Pancreas (tissue), 10 donors: Measurements from ENCODE around the gene OR6S1. TPM values are rescaled to one million over a fixed set of nuclear protein-coding genes. Genes with fewer than 3 reads are reported as not detected.
"Not testable (repeated sequence)": the region's sequence is repeated elsewhere in the genome, so short reads cannot be mapped to it uniquely, and the experiment has no call there.

Experiments used
- ATAC-seq, 4 donors: fragments of 200-7000 bp; cut with Tn5 transposase; one replicate each; pipeline versions ENCODE4 v1.8.0 to v1.9.1; 2020; ENCODE audit warnings: mild to moderate bottlenecking in 4 of 4, moderate library complexity in 4 of 4
- DNase-seq, 6 donors: peaks; one replicate each; pipeline ENCODE4 v3.0.0-alpha.2; 2020
- FAIRE-seq: peaks from 2 replicates; lab custom pipeline; 2012; peaks lifted over from hg19 to GRCh38; lab: Jason Lieb, UNC
- H3K27ac ChIP-seq, 4 donors: fragments of 200-600 bp; sonication (generic); 1 replicate in 3 of 4; 2 replicates in 1 of 4; pipeline versions ENCODE4 v1.5.0 to v1.8.0; 2020
- H3K27me3 ChIP-seq, 4 donors: fragments of 200-600 bp; one replicate each; pipeline ENCODE4 v1.8.0; 2021
- H3K36me3 ChIP-seq, 3 donors: fragments of 200-600 bp; sonication (generic) in 1 of 3; one replicate each; pipeline versions ENCODE4 v1.5.0 to v1.8.0; 2020 to 2021
- H3K4me1 ChIP-seq, 3 donors: fragments of 200-600 bp; one replicate each; pipeline ENCODE4 v1.8.0; 2021
- H3K4me3 ChIP-seq, 4 donors: fragments of 200-600 bp; sonication (generic) in 2 of 4; one replicate each; pipeline versions ENCODE4 v1.5.0 to v1.8.0; 2020 to 2021
- H3K9me3 ChIP-seq, 4 donors: fragments of 200-600 bp; one replicate each; pipeline ENCODE4 v1.8.0; 2021
- CTCF ChIP-seq, 4 donors: fragments of 200-600 bp; sonication (generic) in 3 of 4; IDR thresholded peaks; one replicate each; pipeline versions ENCODE4 v1.5.0 to v1.8.0; 2021; ENCODE audit warnings: antibody characterized with exemption in 4 of 4
- WGBS, 2 donors: extraction: QIAGEN DNeasy Blood & Tissue Kit; methylation state at CpG; one replicate each; pipeline ENCODE4 v1.1.7; 2013; 5-methylcytosine and 5-hydroxymethylcytosine counted together
- intact Hi-C, 3 donors: fragments of 100-400 bp; cut with DNase I; formaldehyde crosslinking; loops; one replicate each; pipeline versions ENCODE4 v1.11.1 to v1.14.2; 2022
- polyA plus RNA-seq, 2 donors: library from polyadenylated mRNA; stranded (reverse); fragments of 200-250 nt; gene quantifications; one replicate each; pipeline ENCODE4 v1.2.3, GENCODE V29; 2013
- total RNA-seq, 6 donors: library from RNA; stranded (reverse); fragmentation: NEBNext Ultra II Directional in 4 of 6; extraction: Animal tissue kit (Norgen Biotek cat#: 25700) in 4 of 6; gene quantifications; one replicate each; pipeline versions ENCODE4 v1.2.1 to v1.2.4, GENCODE V29; 2021 to 2023
- donor health status: healthy with polysubstance abuse.
- donor health status: DM: no; HTN: no; CAD: no; lungs with moderate emphysema.
- donor health status: DM: no; HTN: no; CAD: no.
- donor health status: control.
- donor health status: control.
- donor health status: Bipolar disorder and iron deficiency.
- donor health status: DM: yes; HTN: yes; CAD: no.
- donor health status: DM: no; HTN: no; CAD: no.
- donor health status: DM: no; HTN: no; CAD: no.
- donor health status: DM: yes; HTN: yes; CAD: no.

OR6S1 gene
- total and polyA plus RNA-seq, 8 donors, result not detected

- no peaks in the 10 kb centered on the region for H3K36me3 ChIP-seq
- 73 to 83% methylated on average over 2 of the region's 2 CpGs for WGBS, 2 donors
- no peak for ATAC-seq
- H3K27ac ChIP-seq, result no peak overlapping the region
- no peak overlapping the region for H3K4me3 ChIP-seq
- no peaks in the 10 kb centered on the region for H3K9me3 ChIP-seq
- FAIRE-seq, result no peak
- no peaks in the 10 kb centered on the region for H3K4me1 ChIP-seq
- H3K27me3 ChIP-seq, result no peaks in the 10 kb centered on the region
- no peak for TF ChIP-seq CTCF (IDR thresholded peaks at IDR 0.05)
- no peak for DNase-seq
- intact Hi-C loops, result no loop called here
Observed at GRCh38 chr14:20668969-20669368, 27.5 kb upstream of the OR6S1 start.

- H3K9me3 ChIP-seq, result no peaks in the 10 kb centered on the region
- H3K27me3 ChIP-seq, result no peaks in the 10 kb centered on the region
- ATAC-seq (no peak), FAIRE-seq (no peak), DNase-seq (no peak)
- no peaks in the 10 kb centered on the region for H3K4me1 ChIP-seq
- intact Hi-C loops, result no loop called here
- H3K27ac ChIP-seq, result no peak overlapping the region
- no peaks in the 10 kb centered on the region for H3K36me3 ChIP-seq
- no peak for TF ChIP-seq CTCF (IDR thresholded peaks at IDR 0.05)
- no peak overlapping the region for H3K4me3 ChIP-seq
- 75 to 84% methylated on average over 2 of the region's 2 CpGs for WGBS, 2 donors
Observed at GRCh38 chr14:20667957-20668356, 26.5 kb upstream of the OR6S1 start.

- WGBS, 2 donors, result 74 to 83% methylated on average over 7 of the region's 7 CpGs
- intact Hi-C loops, H3K36me3 ChIP-seq, H3K9me3 ChIP-seq, H3K4me3 ChIP-seq, H3K4me1 ChIP-seq, DNase-seq, H3K27ac ChIP-seq, H3K27me3 ChIP-seq, ATAC-seq, FAIRE-seq: not testable (repeated sequence)
Observed at GRCh38 chr14:20666400-20666961, 25.0 kb upstream of the OR6S1 start.

- ATAC-seq (peak; percentile 96 to 99 (median 98)), DNase-seq (peak; percentile 74 to 92 (median 84)), FAIRE-seq (no peak)
- Histone ChIP-seq H3K36me3 (no peaks in the 10 kb centered on the region), H3K9me3 (no peaks in the 10 kb centered on the region), H3K27me3 (no peaks in the 10 kb centered on the region), H3K4me1 (no peaks in the 10 kb centered on the region), H3K4me3 (peak overlapping the region in 2 of 4 donors; percentile 11 to 25), H3K27ac (no peak overlapping the region)
- peak; percentile 32 to 56 (median 40) for TF ChIP-seq CTCF (IDR thresholded peaks at IDR 0.05)
- intact Hi-C loops, result no loop called here
- WGBS, 2 donors, result 4 to 7% methylated on average over 31 of the region's 31 CpGs
Observed at GRCh38 chr14:20662968-20663732, 21.7 kb upstream of the OR6S1 start.

GRCh38 chr14:20661197-20661596 is 19.7 kb upstream of the OR6S1 start:
- FAIRE-seq (no peak), DNase-seq (no peak), ATAC-seq (no peak)
- TF ChIP-seq CTCF (IDR thresholded peaks at IDR 0.05), result no peak
- H3K36me3 ChIP-seq, result no peaks in the 10 kb centered on the region
- intact Hi-C loops, result no loop called here
- peaks cover 0 to 2% (median 0%) of the 10 kb centered on the region in 4 donors for H3K27me3 ChIP-seq
- no peaks in the 10 kb centered on the region for H3K9me3 ChIP-seq
- H3K4me3 ChIP-seq, result no peak overlapping the region
- 52 to 61% methylated on average over 2 of the region's 2 CpGs for WGBS, 2 donors
- H3K4me1 ChIP-seq, result no peaks in the 10 kb centered on the region
- no peak overlapping the region for H3K27ac ChIP-seq
